GM12878 (cell line): Measurements from ENCODE around the gene OSBPL2.

Source experiments
- CTCF ChIP-seq, 3 experiments: IDR thresholded peaks in 2 of 3; conservative IDR thresholded peaks in 1 of 3; 2 replicates each; pipeline ENCODE4 v1.5.1; 2011; ENCODE audit warnings: low read depth in 3 of 3, low read length in 3 of 3, mild to moderate bottlenecking in 3 of 3, control low read depth in 2 of 3, moderate library complexity in 2 of 3, inconsistent platforms in 1 of 3, mixed read lengths in 1 of 3; ENCODE audit not compliant: control insufficient read depth in 2 of 3, insufficient read depth in 1 of 3; ENCODE audit errors: extremely low read depth in 1 of 3
- MLLT1 ChIP-seq: fragments of 450-650 bp; IDR thresholded peaks from 2 replicates; pipeline ENCODE4 v1.6.1; 2016; ENCODE audit warnings: mild to moderate bottlenecking
- MYC ChIP-seq: IDR thresholded peaks from 2 replicates; pipeline ENCODE4 v1.6.1; 2011; ENCODE audit warnings: mild to moderate bottlenecking, low read length, moderate library complexity, inconsistent platforms; ENCODE audit not compliant: insufficient read depth, insufficient replicate concordance, insufficient read length, severe bottlenecking
- POLR2A ChIP-seq: IDR thresholded peaks from 2 replicates; pipeline ENCODE4 v1.6.1; 2011; ENCODE audit warnings: low read depth, mild to moderate bottlenecking, low read length

- no peak for TF ChIP-seq MYC
- TF ChIP-seq CTCF (IDR thresholded peaks at IDR 0.05 in 2 of 3, conservative IDR thresholded peaks at IDR 0.05 in 1 of 3; ENCODE audit: control insufficient read depth in 2 of 3, extremely low read depth in 1 of 3, insufficient read depth in 1 of 3, low read depth in 3 of 3, low read length in 3 of 3): no peak
- TF ChIP-seq POLR2A: no peak
- TF ChIP-seq MLLT1: no peak
Measured at GRCh38 chr20:62198496-62198895, 39.8 kb upstream of the OSBPL2 start.
